ENCODE data around the gene KLHL18. TPM values are rescaled to one million over a fixed set of nuclear protein-coding genes. Genes with fewer than 3 reads are reported as not detected.
A peak's percentile ranks its signal among the peaks of the same experiment; 100 is the strongest.
"Not testable (repeated sequence)": the region's sequence is repeated elsewhere in the genome, so short reads cannot be mapped to it uniquely, and the experiment has no call there.

The KLHL18 gene
- total RNA-seq, 2 donors from 2014 or later, result 12.9 to 18.8 TPM

- no peak for DNase-seq (ENCODE audit: low spot score)
- peaks cover 0 to 8% of the 10 kb centered on the region in 2 donors for H3K4me1 ChIP-seq
- TF ChIP-seq CTCF (IDR thresholded peaks at IDR 0.05), result no peak
- H3K9me3 ChIP-seq, result no peaks in the 10 kb centered on the region
- H3K27ac ChIP-seq, result no peak overlapping the region
- H3K36me3 ChIP-seq, result peaks cover 14% of the 10 kb centered on the region
- H3K27me3 ChIP-seq, result no peaks in the 10 kb centered on the region
- H3K4me3 ChIP-seq, result no peak overlapping the region
These were observed 65.8 kb downstream of the KLHL18 start for GRCh38 chr3:47348411-47349154.

- H3K36me3 ChIP-seq, result no peaks in the 10 kb centered on the region
- H3K4me3 ChIP-seq, result no peak overlapping the region
- DNase-seq (ENCODE audit: low spot score), result no peak
- H3K9me3 ChIP-seq, result peaks cover 0 to 9% of the 10 kb centered on the region in 2 donors
- no peak for TF ChIP-seq CTCF (IDR thresholded peaks at IDR 0.05)
- H3K27ac ChIP-seq, result no peak overlapping the region
- H3K27me3 ChIP-seq, result no peaks in the 10 kb centered on the region
- H3K4me1 ChIP-seq, result no peaks in the 10 kb centered on the region
These were observed 72.3 kb downstream of the KLHL18 start for GRCh38 chr3:47355010-47355409.

GRCh38 chr3:47356201-47356600, 73.5 kb downstream of the KLHL18 start:
- Histone ChIP-seq H3K27ac (no peak overlapping the region), H3K27me3 (no peaks in the 10 kb centered on the region), H3K4me1 (no peaks in the 10 kb centered on the region), H3K9me3 (peaks cover 0 to 9% of the 10 kb centered on the region in 2 donors), H3K36me3 (no peaks in the 10 kb centered on the region), H3K4me3 (no peak overlapping the region)
- DNase-seq (ENCODE audit: low spot score), result no peak
- no peak for TF ChIP-seq CTCF (IDR thresholded peaks at IDR 0.05)

DNA sequence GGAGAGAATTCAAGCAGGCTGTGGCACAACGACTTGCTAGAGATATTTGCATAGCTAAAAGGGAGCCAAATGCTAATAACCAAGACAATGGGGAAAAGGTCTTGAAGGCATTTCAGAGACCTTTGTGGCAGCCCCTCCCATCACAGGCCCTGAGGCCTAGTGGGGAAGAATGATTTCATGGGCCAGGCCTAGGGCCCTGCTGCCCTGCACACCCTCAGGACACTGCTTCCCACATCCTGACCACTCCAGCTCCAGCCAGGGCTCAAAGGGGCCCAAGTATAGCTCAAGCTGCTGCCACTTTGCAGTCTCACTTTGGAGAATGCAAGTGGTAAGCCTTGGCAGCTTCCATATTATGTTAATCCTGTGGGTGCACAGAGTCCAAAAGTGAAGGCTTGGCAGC, 76.6 kb downstream of the KLHL18 start:
- Histone ChIP-seq H3K27ac (no peak overlapping the region), H3K4me3 (no peak overlapping the region), H3K4me1 (no peaks in the 10 kb centered on the region), H3K9me3 (peaks cover 0 to 9% of the 10 kb centered on the region in 2 donors), H3K36me3 (no peaks in the 10 kb centered on the region), H3K27me3 (no peaks in the 10 kb centered on the region)
- DNase-seq (ENCODE audit: low spot score), result no peak
- TF ChIP-seq CTCF (IDR thresholded peaks at IDR 0.05), result no peak

DNA sequence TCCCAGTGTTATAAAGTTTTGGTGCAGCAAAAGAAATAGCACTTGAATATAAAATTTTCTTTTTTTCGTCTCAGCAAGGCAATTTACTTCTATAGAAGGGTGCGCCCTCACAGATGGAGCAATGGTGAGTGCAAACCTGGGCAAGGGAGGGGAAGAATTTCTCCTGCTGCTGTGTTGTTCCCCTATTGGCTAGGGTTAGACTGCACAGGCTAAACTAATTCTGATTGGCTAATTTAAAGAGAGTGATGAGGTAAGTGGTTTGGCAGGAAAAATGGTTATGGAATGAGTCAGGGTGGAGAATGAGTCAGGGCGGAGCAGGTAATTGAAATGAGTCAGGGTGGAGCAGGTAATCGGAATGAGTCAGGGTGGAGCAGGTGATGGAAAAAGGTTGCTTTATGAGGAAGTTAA, 77.4 kb downstream of the KLHL18 start:
- H3K9me3 ChIP-seq; H3K36me3 ChIP-seq; H3K27me3 ChIP-seq; H3K4me3 ChIP-seq; H3K27ac ChIP-seq; H3K4me1 ChIP-seq; DNase-seq (ENCODE audit: low spot score): not testable (repeated sequence)

GRCh38 chr3:47362701-47363100, 80.0 kb downstream of the KLHL18 start:
- peak overlapping the region in 1 of 2 donors; percentile 24 for H3K27ac ChIP-seq
- no peak for DNase-seq (ENCODE audit: low spot score)

More at GRCh38 chr3:47362701-47363100, 80.0 kb downstream of the KLHL18 start:
- H3K9me3 ChIP-seq, result peaks cover 0 to 9% of the 10 kb centered on the region in 2 donors
- TF ChIP-seq CTCF (IDR thresholded peaks at IDR 0.05), result no peak
- no peaks in the 10 kb centered on the region for H3K36me3 ChIP-seq
- H3K27me3 ChIP-seq, result no peaks in the 10 kb centered on the region
- peaks cover 0 to 8% of the 10 kb centered on the region in 2 donors for H3K4me1 ChIP-seq
- no peak overlapping the region for H3K4me3 ChIP-seq
